HepG2 (cell line): ENCODE measurements around the gene IWS1. TPM values are rescaled to one million over a fixed set of nuclear protein-coding genes. Genes with fewer than 3 reads are reported as not detected.

Experiments
- ATAD3A ChIP-seq: sonication (generic); formaldehyde crosslinking; IDR thresholded peaks from 2 replicates; pipeline ENCODE4 v1.4.0; 2020; ENCODE audit warnings: missing genetic modification reagents
- ATF4 ChIP-seq, 2 experiments: fragments of 450-650 bp in 1 of 2; sonication (generic) in 1 of 2; formaldehyde crosslinking; IDR thresholded peaks; 2 replicates each; pipeline versions ENCODE4 v1.5.0 to v1.8.0; 2020 to 2022; ENCODE audit warnings: mild to moderate bottlenecking in 1 of 2, missing genetic modification reagents in 1 of 2
- ATF6 ChIP-seq: sonication (generic); formaldehyde crosslinking; conservative IDR thresholded peaks from 2 replicates; pipeline ENCODE4 v1.4.0; 2020; ENCODE audit warnings: missing genetic modification reagents
- ATM ChIP-seq: fragments of 450-650 bp; IDR thresholded peaks from 2 replicates; pipeline ENCODE4 v1.7.1; 2017; ENCODE audit warnings: mild to moderate bottlenecking, borderline replicate concordance
- ELF3 ChIP-seq: IDR thresholded peaks from 2 replicates; pipeline ENCODE4 v1.6.1; 2016; ENCODE audit warnings: missing genetic modification reagents, missing compliant biosample characterization
- GATAD2A ChIP-seq: IDR thresholded peaks from 2 replicates; pipeline ENCODE4 v1.6.1; 2016
- HDAC2 ChIP-seq: sonication (generic); formaldehyde crosslinking; IDR thresholded peaks from 2 replicates; pipeline ENCODE4 v1.4.0; 2020; ENCODE audit warnings: missing genetic modification reagents
- KAT8 ChIP-seq: IDR thresholded peaks from 2 replicates; pipeline ENCODE4 v1.6.1; 2016; ENCODE audit warnings: missing genetic modification reagents, missing compliant biosample characterization
- KDM3A ChIP-seq: IDR thresholded peaks from 2 replicates; pipeline ENCODE4 v1.6.1; 2018; ENCODE audit warnings: low read depth, missing compliant biosample characterization
- KLF9 ChIP-seq: IDR thresholded peaks from 2 replicates; pipeline ENCODE4 v1.6.1; 2016; ENCODE audit warnings: low read depth
- MAF1 ChIP-seq: sonication (generic); formaldehyde crosslinking; IDR thresholded peaks from 2 replicates; pipeline ENCODE4 v1.5.0; 2020; ENCODE audit warnings: missing genetic modification reagents, borderline replicate concordance
- MIXL1 ChIP-seq: IDR thresholded peaks from 2 replicates; pipeline ENCODE4 v1.6.1; 2016
- NONO ChIP-seq, 2 experiments: fragments of 450-650 bp in 1 of 2; sonication (generic) in 1 of 2; formaldehyde crosslinking in 1 of 2; IDR thresholded peaks in 1 of 2; conservative IDR thresholded peaks in 1 of 2; 2 replicates each; pipeline versions ENCODE4 v1.6.1 to v1.8.0; 2017 to 2022; ENCODE audit warnings: mild to moderate bottlenecking in 1 of 2, missing genetic modification reagents in 1 of 2, moderate library complexity in 1 of 2
- NR2F6 ChIP-seq, 2 experiments: IDR thresholded peaks; 2 replicates each; pipeline ENCODE4 v1.6.1; 2016; ENCODE audit warnings: antibody characterized with exemption in 1 of 2, mild to moderate bottlenecking in 1 of 2
- SMC3 ChIP-seq: IDR thresholded peaks from 2 replicates; pipeline ENCODE4 v1.6.1; 2011; ENCODE audit warnings: low read length, improper control_type of control experiment
- SMYD3 ChIP-seq: sonication (generic); formaldehyde crosslinking; IDR thresholded peaks from 2 replicates; pipeline ENCODE4 v1.8.1; 2023; ENCODE audit warnings: mild to moderate bottlenecking, missing genetic modification reagents
- SNAPC5 ChIP-seq: sonication (generic); formaldehyde crosslinking; IDR thresholded peaks from 2 replicates; pipeline ENCODE4 v1.8.1; 2023; ENCODE audit warnings: mild to moderate bottlenecking, missing genetic modification reagents, borderline replicate concordance
- TCF7 ChIP-seq: sonication (generic); IDR thresholded peaks from 2 replicates; pipeline ENCODE4 v1.6.1; 2016; ENCODE audit warnings: antibody characterized with exemption, low read depth
- ZBTB25 ChIP-seq: IDR thresholded peaks from 2 replicates; pipeline ENCODE4 v1.6.1; 2018; ENCODE audit warnings: missing genetic modification reagents
- ZBTB44 ChIP-seq: sonication (generic); formaldehyde crosslinking; IDR thresholded peaks from 2 replicates; pipeline ENCODE4 v1.4.0; 2020; ENCODE audit warnings: missing genetic modification reagents
- ZFP62 ChIP-seq: sonication (generic); formaldehyde crosslinking; IDR thresholded peaks from 2 replicates; pipeline ENCODE4 v1.4.0; 2020; ENCODE audit warnings: missing genetic modification reagents
- ZNF207 ChIP-seq: fragments of 450-650 bp; IDR thresholded peaks from 2 replicates; pipeline ENCODE4 v1.6.1; 2016; ENCODE audit warnings: antibody characterized with exemption, borderline replicate concordance
- ZNF232 ChIP-seq: sonication (generic); formaldehyde crosslinking; IDR thresholded peaks from 2 replicates; pipeline ENCODE4 v1.4.0; 2020; ENCODE audit warnings: missing genetic modification reagents, borderline replicate concordance
- ZNF280B ChIP-seq: sonication (generic); formaldehyde crosslinking; IDR thresholded peaks from 2 replicates; pipeline ENCODE4 v1.5.0; 2020; ENCODE audit warnings: missing genetic modification reagents, mild to moderate bottlenecking, borderline replicate concordance
- polyA plus RNA-seq, 8 experiments: library from polyadenylated mRNA; depleted of rRNA in 3 of 8; stranded (reverse) in 7 of 8; unstranded in 1 of 8; fragments of >200 nt; fragmentation: Illumina TruSeq in 4 of 8; extraction: Trizol in 4 of 8; gene quantifications; 2 replicates each; pipeline versions ENCODE4 v1.2.1 to v1.2.3, GENCODE V29; 2011 to 2016; ENCODE audit warnings: low read depth in 4 of 8, missing spikeins in 1 of 8, mixed read lengths in 1 of 8; ENCODE audit not compliant: insufficient read depth in 1 of 8
- total RNA-seq, 5 experiments: library from RNA; depleted of rRNA; stranded (reverse); fragments of >200 nt; fragmentation: Illumina TruSeq; extraction: Trizol; gene quantifications; 2 replicates each; pipeline ENCODE4 v1.2.3, GENCODE V29; 2016; ENCODE audit warnings: low read depth in 1 of 5

Gene IWS1
- total and polyA plus RNA-seq, 2 of the 13 experiments (the other 11 are each of a cell fraction or from before 2014, with no cell fraction given) = 28.9 to 62.3 TPM

- TF ChIP-seq ATF6 (CRISPR knock-in tag) = no peak; the same call in 1 of the 2 replicates
- 0 out of 2 replicates have a peak, but pooled peaks have one; percentile 28 for TF ChIP-seq KAT8 (CRISPR knock-in tag)
- no peak for TF ChIP-seq TCF7
- TF ChIP-seq NR2F6 (IDR thresholded peaks at IDR 0.05) = no peak
- TF ChIP-seq NR2F6 (CRISPR knock-in tag; IDR thresholded peaks at IDR 0.05) = peak; percentile 19; the same call in 1 of the 2 replicates
- no peak for TF ChIP-seq ZNF232 (CRISPR knock-in tag)
- TF ChIP-seq ZBTB44 (CRISPR knock-in tag) = no peak
- peak; percentile 43; the same call in 1 of the 2 replicates for TF ChIP-seq KDM3A (CRISPR knock-in tag)
- TF ChIP-seq MAF1 (CRISPR knock-in tag) = no peak
- no peak for TF ChIP-seq ATM
- TF ChIP-seq ZBTB25 (CRISPR knock-in tag) = 0 out of 2 replicates have a peak, but pooled peaks have one; percentile 44
- TF ChIP-seq SMC3 = peak; percentile 93
- TF ChIP-seq SMYD3 = no peak
- TF ChIP-seq MIXL1 (CRISPR knock-in tag) = peak; percentile 58; the same call in 1 of the 2 replicates
- no peak for TF ChIP-seq SNAPC5
- peak; percentile 40; the same call in 1 of the 2 replicates for TF ChIP-seq GATAD2A
- no peak for TF ChIP-seq ZNF280B (CRISPR knock-in tag)
- TF ChIP-seq KLF9 (CRISPR knock-in tag) = no peak
- no peak for TF ChIP-seq ZFP62 (CRISPR knock-in tag)
- TF ChIP-seq ELF3 (CRISPR knock-in tag) = 0 out of 2 replicates have a peak, but pooled peaks have one; percentile 23
- no peak for TF ChIP-seq NONO (IDR thresholded peaks at IDR 0.05)
- no peak for TF ChIP-seq NONO (CRISPR knock-in tag; conservative IDR thresholded peaks at IDR 0.05)
- no peak for TF ChIP-seq HDAC2 (CRISPR knock-in tag)
- TF ChIP-seq ATF4 (CRISPR knock-in tag; IDR thresholded peaks at IDR 0.05) = no peak
- no peak for TF ChIP-seq ZNF207
- TF ChIP-seq ATAD3A (CRISPR knock-in tag) = no peak
Measured at GRCh38 chr2:127479219-127479825, 47.0 kb downstream of the IWS1 start (continued).
